Astrocyte of the spinal cord (primary cell): ENCODE data around the gene ASB15.

ENCODE experiments used
- DNase-seq: peaks from one replicate; pipeline ENCODE4 v3.0.0; 2011; ENCODE audit warnings: low read depth, low spot score
- H3K4me3 ChIP-seq: 2 replicates; pipeline ENCODE4 v1.5.1; 2011; ENCODE audit warnings: low read depth, mild to moderate bottlenecking, low read length, moderate library complexity
- in situ Hi-C: cut with HindIII; loops from 2 replicates; pipeline ENCODE4 v1.10.0; 2017; ENCODE audit warnings: low sequenced_read_pairs
- TF ChIP-seq, protein P1 (sequence below): IDR thresholded peaks from 2 replicates; pipeline ENCODE4 v1.5.1; 2012; ENCODE audit warnings: low read depth, mild to moderate bottlenecking, low read length, inconsistent platforms

ASB15 gene

DNA sequence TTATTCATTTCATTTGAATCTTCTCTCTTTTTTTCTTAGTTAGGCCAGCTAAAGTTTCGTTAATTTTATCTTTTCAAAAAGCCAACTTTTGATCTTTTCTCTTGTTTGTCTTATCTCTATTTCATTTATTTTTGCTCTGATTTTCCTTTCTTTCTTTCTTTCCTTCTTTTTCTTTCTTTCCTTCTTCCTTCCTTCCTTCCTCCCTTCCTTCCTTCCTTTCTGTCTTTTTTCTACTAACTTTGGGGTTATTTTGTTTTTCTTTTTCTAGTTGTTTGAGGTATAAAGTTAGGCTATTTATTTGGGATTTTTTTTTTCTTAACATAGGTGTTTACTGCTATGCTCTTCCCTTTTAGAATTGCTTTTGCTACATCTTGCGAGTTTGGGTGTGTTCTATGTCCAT, 13.2 kb upstream of the ASB15 start:
- in situ Hi-C loops = no loop called here
- no peak for DNase-seq
- TF ChIP-seq, protein P1, sequence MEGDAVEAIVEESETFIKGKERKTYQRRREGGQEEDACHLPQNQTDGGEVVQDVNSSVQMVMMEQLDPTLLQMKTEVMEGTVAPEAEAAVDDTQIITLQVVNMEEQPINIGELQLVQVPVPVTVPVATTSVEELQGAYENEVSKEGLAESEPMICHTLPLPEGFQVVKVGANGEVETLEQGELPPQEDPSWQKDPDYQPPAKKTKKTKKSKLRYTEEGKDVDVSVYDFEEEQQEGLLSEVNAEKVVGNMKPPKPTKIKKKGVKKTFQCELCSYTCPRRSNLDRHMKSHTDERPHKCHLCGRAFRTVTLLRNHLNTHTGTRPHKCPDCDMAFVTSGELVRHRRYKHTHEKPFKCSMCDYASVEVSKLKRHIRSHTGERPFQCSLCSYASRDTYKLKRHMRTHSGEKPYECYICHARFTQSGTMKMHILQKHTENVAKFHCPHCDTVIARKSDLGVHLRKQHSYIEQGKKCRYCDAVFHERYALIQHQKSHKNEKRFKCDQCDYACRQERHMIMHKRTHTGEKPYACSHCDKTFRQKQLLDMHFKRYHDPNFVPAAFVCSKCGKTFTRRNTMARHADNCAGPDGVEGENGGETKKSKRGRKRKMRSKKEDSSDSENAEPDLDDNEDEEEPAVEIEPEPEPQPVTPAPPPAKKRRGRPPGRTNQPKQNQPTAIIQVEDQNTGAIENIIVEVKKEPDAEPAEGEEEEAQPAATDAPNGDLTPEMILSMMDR = no peak
- no peak overlapping the region for H3K4me3 ChIP-seq

DNA sequence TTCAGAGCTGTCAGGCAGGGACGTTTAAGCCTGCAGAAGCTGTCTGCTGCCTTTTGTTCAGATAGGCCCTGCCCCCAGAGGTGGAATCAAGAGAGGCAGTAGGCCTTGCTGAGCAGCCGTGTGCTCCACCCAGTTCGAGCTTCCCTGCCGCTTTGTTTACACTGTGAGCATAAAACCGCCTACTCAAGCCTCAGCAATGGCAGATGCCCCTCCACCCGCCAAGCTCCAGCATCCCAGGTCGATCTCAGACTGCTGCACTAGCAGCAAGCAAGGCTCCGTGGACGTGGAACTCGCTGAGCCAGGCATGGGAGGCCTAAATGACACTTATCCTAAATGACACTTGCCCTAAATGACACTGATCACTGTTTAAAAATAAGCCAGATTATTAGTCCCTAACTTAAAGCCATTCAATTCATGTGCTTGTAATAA, 6.8 kb upstream of the ASB15 start:
- H3K4me3 ChIP-seq = no peak overlapping the region
- TF ChIP-seq, protein P1 = no peak
- in situ Hi-C loops = no loop called here
- DNase-seq = peak; percentile 13

DNA sequence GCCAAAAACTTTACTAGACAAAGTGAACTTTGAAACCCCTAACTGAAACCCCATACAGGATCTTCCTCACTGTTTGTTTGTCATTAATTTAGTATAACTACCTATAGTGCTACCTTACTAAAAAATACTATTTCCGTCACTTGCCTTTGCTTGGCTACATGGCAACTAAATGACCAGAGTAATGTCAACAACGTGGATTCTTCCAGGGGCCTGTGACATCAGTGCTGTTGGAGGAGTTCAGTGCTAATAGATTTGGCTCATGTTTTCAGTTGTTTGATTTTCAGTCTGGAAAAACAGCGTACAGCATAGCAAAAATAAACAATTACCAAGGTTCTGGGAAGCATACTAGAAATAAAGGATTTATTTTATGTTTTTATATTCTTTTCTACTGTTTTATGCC, 3.0 kb upstream of the ASB15 start:
- H3K4me3 ChIP-seq = no peak overlapping the region
- TF ChIP-seq, protein P1 = no peak
- in situ Hi-C loops = no loop called here
- DNase-seq = no peak

DNA sequence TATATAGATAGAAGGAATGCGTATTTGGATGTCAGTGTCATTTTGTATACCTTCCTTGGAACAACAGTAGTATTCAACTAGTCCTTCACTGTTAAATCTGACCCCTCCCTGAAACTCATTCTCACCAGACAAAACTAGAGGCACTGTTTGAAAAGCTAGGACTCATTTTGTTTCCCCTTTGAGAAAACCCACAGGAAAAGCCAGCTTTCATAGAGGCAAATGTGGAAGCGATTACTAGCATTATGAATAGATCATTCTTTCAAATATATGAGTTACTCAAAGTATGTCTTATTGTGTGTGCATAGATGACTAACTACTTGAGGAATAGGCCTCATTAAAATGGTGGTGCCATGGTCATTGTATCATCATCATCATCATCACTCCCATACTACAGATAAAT, 1.9 kb upstream of the ASB15 start:
- DNase-seq = no peak
- H3K4me3 ChIP-seq = no peak overlapping the region
- TF ChIP-seq, protein P1 = no peak
- in situ Hi-C loops = no loop called here

DNA sequence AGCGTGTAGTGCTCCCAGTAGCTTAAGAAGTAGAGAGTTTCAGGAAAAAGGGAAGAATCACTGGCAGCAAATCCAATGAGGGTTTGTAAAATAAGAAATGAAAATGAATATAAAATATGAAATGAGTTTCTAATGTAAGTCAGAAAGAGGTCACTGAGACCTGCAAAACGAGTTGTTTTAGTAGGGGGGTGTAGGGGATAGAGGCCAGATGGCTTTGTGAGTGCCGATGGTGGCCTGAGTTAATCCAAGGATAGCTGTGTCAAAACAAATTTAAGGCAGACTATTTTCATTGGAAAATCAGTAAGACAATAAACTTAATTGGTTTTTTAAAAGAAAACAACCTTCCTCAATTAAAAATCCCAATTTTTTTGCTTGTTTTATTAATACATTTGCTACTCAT, 745 bp upstream of the ASB15 start:
- TF ChIP-seq, protein P1 = no peak
- H3K4me3 ChIP-seq = no peak overlapping the region
- no peak for DNase-seq
- in situ Hi-C loops = no loop called here

DNA sequence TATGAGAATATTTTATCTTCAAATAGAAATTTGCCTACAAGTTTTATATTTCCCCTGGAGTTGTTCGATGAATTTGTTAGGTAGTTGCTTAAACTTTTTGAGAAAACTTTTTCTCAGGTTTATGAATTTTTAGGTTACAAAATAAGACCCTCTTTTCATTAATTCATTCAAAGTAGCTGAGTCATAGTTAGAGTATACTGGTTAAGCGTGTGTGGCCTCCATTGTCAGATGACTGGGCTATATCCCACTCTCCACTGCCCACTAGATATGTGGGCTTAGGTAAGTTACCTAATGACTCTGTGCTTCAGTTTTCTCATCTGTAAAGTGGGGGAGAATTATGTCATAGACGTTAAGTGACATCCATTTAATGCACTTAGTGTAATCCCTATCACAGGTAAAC, 1.0 kb downstream of the ASB15 start:
- in situ Hi-C loops = no loop called here
- TF ChIP-seq, protein P1 = no peak

DNA sequence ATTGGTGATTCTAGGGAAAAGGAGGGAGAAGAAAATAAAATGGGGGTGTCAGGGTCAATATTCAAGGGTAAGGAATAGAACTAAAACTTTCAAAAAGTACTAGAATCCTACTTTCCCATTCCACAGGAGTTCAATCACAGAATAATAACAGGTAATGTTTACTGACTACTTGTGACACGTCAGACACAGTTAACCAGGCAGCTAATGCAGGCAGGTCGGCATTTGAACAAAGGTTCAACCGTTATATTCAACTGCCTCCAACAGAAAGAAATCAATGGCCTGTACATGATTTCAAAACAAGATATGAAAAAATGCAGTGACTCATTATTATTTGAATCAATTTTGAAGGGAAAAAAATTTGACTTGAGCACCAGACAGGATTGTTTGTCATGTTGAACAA, 3.1 kb downstream of the ASB15 start:
- DNase-seq = no peak
- H3K4me3 ChIP-seq = no peak overlapping the region
- TF ChIP-seq, protein P1 = no peak
- in situ Hi-C loops = no loop called here

More for the DNA sequence above, 1.0 kb downstream of the ASB15 start:
- DNase-seq = no peak
- H3K4me3 ChIP-seq = no peak overlapping the region
